Pancreas (tissue), 10 donors: ENCODE results near the gene PRAMEF2. TPM values are rescaled to one million over a fixed set of nuclear protein-coding genes. Genes with fewer than 3 reads are reported as not detected.
"Not testable (repeated sequence)": the region's sequence is repeated elsewhere in the genome, so short reads cannot be mapped to it uniquely, and the experiment has no call there.

Source experiments
- ATAC-seq, 4 donors: fragments of 200-7000 bp; cut with Tn5 transposase; one replicate each; pipeline versions ENCODE4 v1.8.0 to v1.9.1; 2020; ENCODE audit warnings: mild to moderate bottlenecking in 4 of 4, moderate library complexity in 4 of 4
- DNase-seq, 6 donors: peaks; one replicate each; pipeline ENCODE4 v3.0.0-alpha.2; 2020
- FAIRE-seq: peaks from 2 replicates; lab custom pipeline; 2012; peaks lifted over from hg19 to GRCh38; lab: Jason Lieb, UNC
- H3K27ac ChIP-seq, 4 donors: fragments of 200-600 bp; sonication (generic); 1 replicate in 3 of 4; 2 replicates in 1 of 4; pipeline versions ENCODE4 v1.5.0 to v1.8.0; 2020
- H3K27me3 ChIP-seq, 4 donors: fragments of 200-600 bp; one replicate each; pipeline ENCODE4 v1.8.0; 2021
- H3K36me3 ChIP-seq, 3 donors: fragments of 200-600 bp; sonication (generic) in 1 of 3; one replicate each; pipeline versions ENCODE4 v1.5.0 to v1.8.0; 2020 to 2021
- H3K4me1 ChIP-seq, 3 donors: fragments of 200-600 bp; one replicate each; pipeline ENCODE4 v1.8.0; 2021
- H3K4me3 ChIP-seq, 4 donors: fragments of 200-600 bp; sonication (generic) in 2 of 4; one replicate each; pipeline versions ENCODE4 v1.5.0 to v1.8.0; 2020 to 2021
- H3K9me3 ChIP-seq, 4 donors: fragments of 200-600 bp; one replicate each; pipeline ENCODE4 v1.8.0; 2021
- WGBS, 2 donors: extraction: QIAGEN DNeasy Blood & Tissue Kit; methylation state at CpG; one replicate each; pipeline ENCODE4 v1.1.7; 2013; 5-methylcytosine and 5-hydroxymethylcytosine counted together
- intact Hi-C, 3 donors: fragments of 100-400 bp; cut with DNase I; formaldehyde crosslinking; loops; one replicate each; pipeline versions ENCODE4 v1.11.1 to v1.14.2; 2022
- polyA plus RNA-seq, 2 donors: library from polyadenylated mRNA; stranded (reverse); fragments of 200-250 nt; gene quantifications; one replicate each; pipeline ENCODE4 v1.2.3, GENCODE V29; 2013
- total RNA-seq, 6 donors: library from RNA; stranded (reverse); fragmentation: NEBNext Ultra II Directional in 4 of 6; extraction: Animal tissue kit (Norgen Biotek cat#: 25700) in 4 of 6; gene quantifications; one replicate each; pipeline versions ENCODE4 v1.2.1 to v1.2.4, GENCODE V29; 2021 to 2023
- TF ChIP-seq, protein P1 (sequence below), 4 donors: fragments of 200-600 bp; sonication (generic) in 3 of 4; IDR thresholded peaks; one replicate each; pipeline versions ENCODE4 v1.5.0 to v1.8.0; 2021; ENCODE audit warnings: antibody characterized with exemption in 4 of 4
- donor health status: healthy with polysubstance abuse.
- donor health status: DM: no; HTN: no; CAD: no; lungs with moderate emphysema.
- donor health status: DM: no; HTN: no; CAD: no.
- donor health status: control.
- donor health status: control.
- donor health status: Bipolar disorder and iron deficiency.
- donor health status: DM: yes; HTN: yes; CAD: no.
- donor health status: DM: no; HTN: no; CAD: no.
- donor health status: DM: no; HTN: no; CAD: no.
- donor health status: DM: yes; HTN: yes; CAD: no.

PRAMEF2 gene
- total and polyA plus RNA-seq, 8 donors, result not detected

DNA sequence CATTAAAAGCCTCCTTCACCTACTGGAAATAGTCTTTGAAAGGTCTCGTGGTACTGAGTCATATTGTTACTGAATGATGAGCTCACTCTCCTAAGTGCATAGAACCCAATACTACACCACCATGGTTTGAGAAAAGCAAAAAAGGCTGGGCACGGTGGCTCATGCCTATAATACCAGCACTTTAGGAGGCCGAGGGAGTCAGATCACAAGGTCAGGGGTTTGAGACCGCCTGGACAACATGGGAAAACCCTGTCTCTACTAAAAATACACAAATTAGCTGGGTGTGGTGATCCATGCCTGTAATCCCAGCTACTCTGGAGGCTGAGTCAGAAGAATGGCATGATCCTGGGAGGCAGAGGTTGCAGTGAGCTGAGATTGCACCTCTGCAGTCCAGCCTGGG, 5.1 kb upstream of the PRAMEF2 start:
- Histone ChIP-seq H3K9me3 (no peaks in the 10 kb centered on the region), H3K4me3 (no peak overlapping the region), H3K4me1 (no peaks in the 10 kb centered on the region), H3K27me3 (no peaks in the 10 kb centered on the region), H3K27ac (no peak overlapping the region), H3K36me3 (no peaks in the 10 kb centered on the region)
- TF ChIP-seq, protein P1, sequence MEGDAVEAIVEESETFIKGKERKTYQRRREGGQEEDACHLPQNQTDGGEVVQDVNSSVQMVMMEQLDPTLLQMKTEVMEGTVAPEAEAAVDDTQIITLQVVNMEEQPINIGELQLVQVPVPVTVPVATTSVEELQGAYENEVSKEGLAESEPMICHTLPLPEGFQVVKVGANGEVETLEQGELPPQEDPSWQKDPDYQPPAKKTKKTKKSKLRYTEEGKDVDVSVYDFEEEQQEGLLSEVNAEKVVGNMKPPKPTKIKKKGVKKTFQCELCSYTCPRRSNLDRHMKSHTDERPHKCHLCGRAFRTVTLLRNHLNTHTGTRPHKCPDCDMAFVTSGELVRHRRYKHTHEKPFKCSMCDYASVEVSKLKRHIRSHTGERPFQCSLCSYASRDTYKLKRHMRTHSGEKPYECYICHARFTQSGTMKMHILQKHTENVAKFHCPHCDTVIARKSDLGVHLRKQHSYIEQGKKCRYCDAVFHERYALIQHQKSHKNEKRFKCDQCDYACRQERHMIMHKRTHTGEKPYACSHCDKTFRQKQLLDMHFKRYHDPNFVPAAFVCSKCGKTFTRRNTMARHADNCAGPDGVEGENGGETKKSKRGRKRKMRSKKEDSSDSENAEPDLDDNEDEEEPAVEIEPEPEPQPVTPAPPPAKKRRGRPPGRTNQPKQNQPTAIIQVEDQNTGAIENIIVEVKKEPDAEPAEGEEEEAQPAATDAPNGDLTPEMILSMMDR (IDR thresholded peaks at IDR 0.05), result no peak
- no peak for ATAC-seq
- DNase-seq, result no peak
- intact Hi-C loops, result no loop called here
- WGBS, 2 donors, result 48 to 52% methylated on average over 4 of the region's 4 CpGs
- no peak for FAIRE-seq

GRCh38 chr1:12863131-12863880, 6.4 kb downstream of the PRAMEF2 start:
- H3K4me1 ChIP-seq, ATAC-seq, intact Hi-C loops, FAIRE-seq, DNase-seq, H3K27ac ChIP-seq, H3K4me3 ChIP-seq, H3K36me3 ChIP-seq, H3K9me3 ChIP-seq, H3K27me3 ChIP-seq: not testable (repeated sequence)
- 63 to 75% methylated on average over 3 to 5 of the region's 7 CpGs for WGBS, 2 donors

DNA sequence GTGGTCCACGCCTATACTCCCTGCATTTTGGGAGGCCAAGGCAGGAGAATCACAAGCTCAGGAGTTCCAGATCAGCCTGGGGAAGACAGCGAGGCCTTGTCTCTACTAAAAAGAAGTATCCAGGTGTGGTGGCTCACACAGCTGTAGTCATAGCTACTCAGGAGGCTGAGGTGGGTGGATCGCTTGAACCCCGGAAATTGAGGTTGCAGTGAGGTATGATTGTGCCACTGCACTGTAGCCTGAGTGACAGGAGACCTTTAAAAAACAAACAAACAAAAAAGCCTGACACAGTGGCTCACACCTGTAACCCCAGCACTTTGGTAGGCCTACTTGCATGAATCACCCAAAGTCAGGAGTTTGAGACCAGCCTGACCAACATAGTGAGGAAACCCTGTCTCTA, 21.6 kb downstream of the PRAMEF2 start:
- H3K9me3 ChIP-seq, H3K36me3 ChIP-seq, H3K27ac ChIP-seq, FAIRE-seq, ATAC-seq, H3K4me3 ChIP-seq, H3K4me1 ChIP-seq, H3K27me3 ChIP-seq, intact Hi-C loops, DNase-seq: not testable (repeated sequence)
- 61 to 62% methylated on average over 3 of the region's 4 CpGs for WGBS, 2 donors

GRCh38 chr1:12886101-12886500, 29.2 kb downstream of the PRAMEF2 start, which contains the start of gene PRAMEF4:
TSS of gene PRAMEF4 (minus strand) at chr1:12886201. CDS start at chr1:12883394, 2,807 bp downstream.
- FAIRE-seq, intact Hi-C loops, H3K4me1 ChIP-seq, H3K9me3 ChIP-seq, H3K27ac ChIP-seq, ATAC-seq, H3K36me3 ChIP-seq, DNase-seq, H3K27me3 ChIP-seq, H3K4me3 ChIP-seq: not testable (repeated sequence)
- WGBS, 2 donors, result 59 to 63% methylated on average over 3 of the region's 3 CpGs

GRCh38 chr1:12898170-12898569, 41.3 kb downstream of the PRAMEF2 start, which contains the start of gene PRAMEF10:
TSS of gene PRAMEF10 (minus strand) at chr1:12898270. CDS start at chr1:12895847, 2,423 bp downstream.
- H3K4me1 ChIP-seq, intact Hi-C loops, H3K36me3 ChIP-seq, H3K27ac ChIP-seq, DNase-seq, FAIRE-seq, H3K27me3 ChIP-seq, H3K4me3 ChIP-seq, H3K9me3 ChIP-seq, ATAC-seq: not testable (repeated sequence)
- WGBS, 2 donors, result 33% methylated on average over 1 of the region's 1 CpG; no CpG with 5 or more reads in 1 of the 2 donors

DNA sequence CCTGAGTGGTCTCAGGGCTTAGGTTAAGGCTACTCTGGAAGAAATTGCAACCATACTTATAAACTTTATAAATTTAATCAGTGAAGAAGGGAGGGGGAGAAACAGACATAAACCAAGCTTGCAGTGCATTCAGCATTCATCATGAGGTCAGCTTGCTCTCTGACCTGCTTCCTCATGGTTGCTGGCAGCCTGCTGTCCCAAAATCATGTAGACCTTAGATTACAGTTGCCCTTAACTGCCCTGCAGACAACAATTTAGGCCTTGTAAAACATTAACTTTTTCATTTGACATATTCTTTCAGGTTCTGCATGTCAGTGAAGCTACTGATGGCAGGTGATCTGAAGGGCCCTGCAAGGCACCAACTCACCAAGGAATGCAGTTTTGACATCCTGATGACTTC, 42.3 kb downstream of the PRAMEF2 start:
- intact Hi-C loops, H3K27ac ChIP-seq, ATAC-seq, H3K4me1 ChIP-seq, H3K27me3 ChIP-seq, DNase-seq, H3K9me3 ChIP-seq, H3K36me3 ChIP-seq, FAIRE-seq, H3K4me3 ChIP-seq: not testable (repeated sequence)

- H3K27me3 ChIP-seq, H3K4me3 ChIP-seq, ATAC-seq, intact Hi-C loops, H3K36me3 ChIP-seq, H3K27ac ChIP-seq, H3K9me3 ChIP-seq, DNase-seq, H3K4me1 ChIP-seq, FAIRE-seq: not testable (repeated sequence)
- WGBS, 2 donors, result 60 to 67% methylated on average over 3 of the region's 5 CpGs
Observed at GRCh38 chr1:12903793-12904572, 47.1 kb downstream of the PRAMEF2 start.

Other genes starting within 250 kb of the PRAMEF2 start
- gene DHRS3, start 238.9 kb upstream of the PRAMEF2 start, total RNA-seq, result 10 to 100 TPM; 51.3 to 98.6 (median 71.0) TPM
- 10 to 100 TPM; 47.7 to 48.2 TPM for gene DHRS3, start 238.9 kb upstream of the PRAMEF2 start, polyA plus RNA-seq
- not detected for gene AADACL4, start 213.0 kb upstream of the PRAMEF2 start, total RNA-seq
- not detected for gene AADACL4, start 213.0 kb upstream of the PRAMEF2 start, polyA plus RNA-seq
- not detected for gene AADACL3, start 141.0 kb upstream of the PRAMEF2 start, total RNA-seq
- gene AADACL3, start 141.0 kb upstream of the PRAMEF2 start, polyA plus RNA-seq, result under 1 TPM in 1 of 2 donors, not detected in 1; 0.02 TPM
- under 1 TPM in 2 of 6 donors, not detected in 4; 0.19 to 0.26 TPM for gene CFAP107, start 110.9 kb upstream of the PRAMEF2 start, total RNA-seq
- under 1 TPM in 1 of 2 donors, not detected in 1; 0.92 TPM for gene CFAP107, start 110.9 kb upstream of the PRAMEF2 start, polyA plus RNA-seq
- not detected for gene PRAMEF12, start 83.3 kb upstream of the PRAMEF2 start, total RNA-seq
- gene PRAMEF12, start 83.3 kb upstream of the PRAMEF2 start, polyA plus RNA-seq, result not detected
- not detected for gene PRAMEF1, start 65.7 kb upstream of the PRAMEF2 start, total RNA-seq
- gene PRAMEF1, start 65.7 kb upstream of the PRAMEF2 start, polyA plus RNA-seq, result not detected
- not detected for gene PRAMEF11, start 25.7 kb upstream of the PRAMEF2 start, total RNA-seq
- not detected for gene PRAMEF11, start 25.7 kb upstream of the PRAMEF2 start, polyA plus RNA-seq
- gene HNRNPCL1, start 8.4 kb upstream of the PRAMEF2 start, total RNA-seq, result not detected
- gene HNRNPCL1, start 8.4 kb upstream of the PRAMEF2 start, polyA plus RNA-seq, result not detected
- gene PRAMEF4, start 29.1 kb downstream of the PRAMEF2 start, total RNA-seq, result not detected
- gene PRAMEF4, start 29.1 kb downstream of the PRAMEF2 start, polyA plus RNA-seq, result not detected
- gene PRAMEF10, start 41.2 kb downstream of the PRAMEF2 start, total RNA-seq, result not detected
- gene PRAMEF10, start 41.2 kb downstream of the PRAMEF2 start, polyA plus RNA-seq, result not detected
- not detected for gene PRAMEF7, start 59.5 kb downstream of the PRAMEF2 start, total RNA-seq
- not detected for gene PRAMEF7, start 59.5 kb downstream of the PRAMEF2 start, polyA plus RNA-seq
- not detected for gene PRAMEF6, start 90.5 kb downstream of the PRAMEF2 start, total RNA-seq
- gene PRAMEF6, start 90.5 kb downstream of the PRAMEF2 start, polyA plus RNA-seq, result not detected
- gene PRAMEF27, start 199.5 kb downstream of the PRAMEF2 start, total RNA-seq, result not detected
- not detected for gene PRAMEF27, start 199.5 kb downstream of the PRAMEF2 start, polyA plus RNA-seq
- gene HNRNPCL3, start 203.7 kb downstream of the PRAMEF2 start, total RNA-seq, result not detected
- gene HNRNPCL3, start 203.7 kb downstream of the PRAMEF2 start, polyA plus RNA-seq, result not detected
- not detected for gene PRAMEF25, start 213.7 kb downstream of the PRAMEF2 start, total RNA-seq
- gene PRAMEF25, start 213.7 kb downstream of the PRAMEF2 start, polyA plus RNA-seq, result not detected